ENCODE measurements around the gene VSTM5.
"Not testable (repeated sequence)": the region's sequence is repeated elsewhere in the genome, so short reads cannot be mapped to it uniquely, and the experiment has no call there.

The VSTM5 gene

GRCh38 chr11:93774560-93774959, 75.9 kb downstream of the VSTM5 start:
- WGBS, 2 donors (ENCODE audit: extremely low coverage in 2 of 2, insufficient read length in 2 of 2, insufficient replicate concordance in 1 of 2) = no CpG with 5 or more reads among the region's 3 CpGs
- not testable (repeated sequence) for H2BK15ac ChIP-seq (ENCODE audit: low read length); H3K23ac ChIP-seq (ENCODE audit: low read depth, low read length, poor library complexity); H3K79me1 ChIP-seq (ENCODE audit: low read depth, low read length); H3K27ac ChIP-seq (replicated peaks; ENCODE audit: low read length); H3K4me3 ChIP-seq (ENCODE audit: low read length in 2 of 2); H3K4me1 ChIP-seq (ENCODE audit: control insufficient read depth in 2 of 2, insufficient read depth in 1 of 2, low read depth in 1 of 2, low read length in 2 of 2); H3K18ac ChIP-seq (ENCODE audit: low read length); H3K4me2 ChIP-seq (ENCODE audit: insufficient read depth, low read length, poor library complexity, severe bottlenecking); H4K8ac ChIP-seq (ENCODE audit: low read depth, low read length); H2BK5ac ChIP-seq (ENCODE audit: low read length); H3K9ac ChIP-seq (ENCODE audit: low read depth, low read length, poor library complexity); H3K4ac ChIP-seq (ENCODE audit: low read length); H3K9me3 ChIP-seq (replicated peaks in 1 of 2; ENCODE audit: control insufficient read depth in 2 of 2, insufficient read depth in 1 of 2, low read depth in 1 of 2, low read length in 2 of 2); H2AK5ac ChIP-seq (ENCODE audit: low read depth, low read length); H2BK12ac ChIP-seq (ENCODE audit: low read length); DNase-seq (ENCODE audit: low spot score); H3K36me3 ChIP-seq (replicated peaks in 1 of 2; ENCODE audit: control insufficient read depth in 2 of 2, insufficient read depth in 2 of 2, low read length in 2 of 2); H3K27me3 ChIP-seq (ENCODE audit: control insufficient read depth in 3 of 3, insufficient read depth in 3 of 3, low read depth in 1 of 3, low read length in 3 of 3); H2BK120ac ChIP-seq (ENCODE audit: low read depth, low read length); H2AFZ ChIP-seq (ENCODE audit: low read length); H3K14ac ChIP-seq (ENCODE audit: low read length); H4K91ac ChIP-seq (ENCODE audit: low read depth, low read length, poor library complexity)

- Histone ChIP-seq H2BK120ac (ENCODE audit: low read depth, low read length) (no peak overlapping the region), H3K4me2 (ENCODE audit: insufficient read depth, low read length, poor library complexity, severe bottlenecking) (no peak overlapping the region), H2BK5ac (ENCODE audit: low read length) (no peak overlapping the region), H2BK15ac (ENCODE audit: low read length) (no peak overlapping the region), H2BK12ac (ENCODE audit: low read length) (no peak overlapping the region), H3K9ac (ENCODE audit: low read depth, low read length, poor library complexity) (no peak overlapping the region), H3K4ac (ENCODE audit: low read length) (no peak overlapping the region), H4K8ac (ENCODE audit: low read depth, low read length) (no peak overlapping the region), H3K27ac (replicated peaks; ENCODE audit: low read length) (no peak overlapping the region), H3K9me3 (replicated peaks in 1 of 2; ENCODE audit: control insufficient read depth in 2 of 2, insufficient read depth in 1 of 2, low read depth in 1 of 2, low read length in 2 of 2) (no peaks in the 10 kb centered on the region), H3K27me3 (ENCODE audit: control insufficient read depth in 3 of 3, insufficient read depth in 3 of 3, low read depth in 1 of 3, low read length in 3 of 3) (no peaks in the 10 kb centered on the region), H3K79me1 (ENCODE audit: low read depth, low read length) (peaks cover 4% of the 10 kb centered on the region), H3K4me1 (ENCODE audit: control insufficient read depth in 2 of 2, insufficient read depth in 1 of 2, low read depth in 1 of 2, low read length in 2 of 2) (peaks cover 0 to 2% of the 10 kb centered on the region in 2 donors), H3K23ac (ENCODE audit: low read depth, low read length, poor library complexity) (peak overlapping the region; percentile 31), H3K18ac (ENCODE audit: low read length) (no peak overlapping the region), H3K36me3 (replicated peaks in 1 of 2; ENCODE audit: control insufficient read depth in 2 of 2, insufficient read depth in 2 of 2, low read length in 2 of 2) (peaks cover 0 to 2% of the 10 kb centered on the region in 2 donors), H2AK5ac (ENCODE audit: low read depth, low read length) (no peak overlapping the region), H3K14ac (ENCODE audit: low read length) (no peak overlapping the region), H2AFZ (ENCODE audit: low read length) (no peak overlapping the region), H3K4me3 (ENCODE audit: low read length in 2 of 2) (no peak overlapping the region), H4K91ac (ENCODE audit: low read depth, low read length, poor library complexity) (no peak overlapping the region)
- DNase-seq (ENCODE audit: low spot score) = no peak
- no CpG with 5 or more reads among the region's 10 CpGs for WGBS, 2 donors (ENCODE audit: extremely low coverage in 2 of 2, insufficient read length in 2 of 2, insufficient replicate concordance in 1 of 2)
These were observed 76.7 kb downstream of the VSTM5 start for GRCh38 chr11:93773601-93774200.

GRCh38 chr11:93773045-93773477, 77.4 kb downstream of the VSTM5 start:
- Histone ChIP-seq H2BK120ac (ENCODE audit: low read depth, low read length) (no peak overlapping the region), H3K4me2 (ENCODE audit: insufficient read depth, low read length, poor library complexity, severe bottlenecking) (no peak overlapping the region), H3K79me1 (ENCODE audit: low read depth, low read length) (peaks cover 4% of the 10 kb centered on the region), H2BK12ac (ENCODE audit: low read length) (no peak overlapping the region), H3K23ac (ENCODE audit: low read depth, low read length, poor library complexity) (peak overlapping the region; percentile 31), H3K27me3 (ENCODE audit: control insufficient read depth in 3 of 3, insufficient read depth in 3 of 3, low read depth in 1 of 3, low read length in 3 of 3) (no peaks in the 10 kb centered on the region), H4K8ac (ENCODE audit: low read depth, low read length) (no peak overlapping the region), H2AK5ac (ENCODE audit: low read depth, low read length) (no peak overlapping the region), H3K4me3 (ENCODE audit: low read length in 2 of 2) (no peak overlapping the region), H3K9ac (ENCODE audit: low read depth, low read length, poor library complexity) (no peak overlapping the region), H3K18ac (ENCODE audit: low read length) (no peak overlapping the region), H3K36me3 (replicated peaks in 1 of 2; ENCODE audit: control insufficient read depth in 2 of 2, insufficient read depth in 2 of 2, low read length in 2 of 2) (peaks cover 0 to 2% of the 10 kb centered on the region in 2 donors), H3K4ac (ENCODE audit: low read length) (no peak overlapping the region), H3K9me3 (replicated peaks in 1 of 2; ENCODE audit: control insufficient read depth in 2 of 2, insufficient read depth in 1 of 2, low read depth in 1 of 2, low read length in 2 of 2) (no peaks in the 10 kb centered on the region), H4K91ac (ENCODE audit: low read depth, low read length, poor library complexity) (no peak overlapping the region), H3K14ac (ENCODE audit: low read length) (no peak overlapping the region), H3K4me1 (ENCODE audit: control insufficient read depth in 2 of 2, insufficient read depth in 1 of 2, low read depth in 1 of 2, low read length in 2 of 2) (peaks cover 0 to 2% of the 10 kb centered on the region in 2 donors), H2AFZ (ENCODE audit: low read length) (no peak overlapping the region), H3K27ac (replicated peaks; ENCODE audit: low read length) (no peak overlapping the region), H2BK5ac (ENCODE audit: low read length) (no peak overlapping the region), H2BK15ac (ENCODE audit: low read length) (no peak overlapping the region)
- peak; percentile 4 for DNase-seq (ENCODE audit: low spot score)
- no CpG with 5 or more reads among the region's 3 CpGs for WGBS, 2 donors (ENCODE audit: extremely low coverage in 2 of 2, insufficient read length in 2 of 2, insufficient replicate concordance in 1 of 2)

- Histone ChIP-seq H3K27ac (replicated peaks; ENCODE audit: low read length) (no peak overlapping the region), H3K9ac (ENCODE audit: low read depth, low read length, poor library complexity) (peak overlapping the region; percentile 44), H3K4me3 (ENCODE audit: low read length in 2 of 2) (peak overlapping the region in 1 of 2 donors; percentile 19), H4K91ac (ENCODE audit: low read depth, low read length, poor library complexity) (no peak overlapping the region), H2BK15ac (ENCODE audit: low read length) (no peak overlapping the region), H3K4me2 (ENCODE audit: insufficient read depth, low read length, poor library complexity, severe bottlenecking) (peak overlapping the region; percentile 18), H2BK12ac (ENCODE audit: low read length) (no peak overlapping the region), H4K8ac (ENCODE audit: low read depth, low read length) (no peak overlapping the region), H3K4me1 (ENCODE audit: control insufficient read depth in 2 of 2, insufficient read depth in 1 of 2, low read depth in 1 of 2, low read length in 2 of 2) (peaks cover 0 to 2% of the 10 kb centered on the region in 2 donors), H2BK5ac (ENCODE audit: low read length) (no peak overlapping the region), H3K79me1 (ENCODE audit: low read depth, low read length) (peaks cover 4% of the 10 kb centered on the region), H3K27me3 (ENCODE audit: control insufficient read depth in 3 of 3, insufficient read depth in 3 of 3, low read depth in 1 of 3, low read length in 3 of 3) (no peaks in the 10 kb centered on the region), H3K18ac (ENCODE audit: low read length) (peak overlapping the region; percentile 38), H3K36me3 (replicated peaks in 1 of 2; ENCODE audit: control insufficient read depth in 2 of 2, insufficient read depth in 2 of 2, low read length in 2 of 2) (peaks cover 0 to 2% of the 10 kb centered on the region in 2 donors), H2BK120ac (ENCODE audit: low read depth, low read length) (no peak overlapping the region), H3K4ac (ENCODE audit: low read length) (no peak overlapping the region), H3K14ac (ENCODE audit: low read length) (no peak overlapping the region), H2AFZ (ENCODE audit: low read length) (no peak overlapping the region), H2AK5ac (ENCODE audit: low read depth, low read length) (no peak overlapping the region), H3K23ac (ENCODE audit: low read depth, low read length, poor library complexity) (peak overlapping the region; percentile 65), H3K9me3 (replicated peaks in 1 of 2; ENCODE audit: control insufficient read depth in 2 of 2, insufficient read depth in 1 of 2, low read depth in 1 of 2, low read length in 2 of 2) (peaks cover 0 to 1% of the 10 kb centered on the region in 2 donors)
- no peak for DNase-seq (ENCODE audit: low spot score)
- WGBS, 2 donors (ENCODE audit: extremely low coverage in 2 of 2, insufficient read length in 2 of 2, insufficient replicate concordance in 1 of 2) = no CpG with 5 or more reads among the region's 4 CpGs
These were observed 78.3 kb downstream of the VSTM5 start for GRCh38 chr11:93772123-93772522.
